Endometrial microvascular endothelial cells (primary cell): ENCODE measurements around the gene TMC7. TPM values are rescaled to one million over a fixed set of nuclear protein-coding genes. Genes with fewer than 3 reads are reported as not detected.
"Not testable (repeated sequence)": the region's sequence is repeated elsewhere in the genome, so short reads cannot be mapped to it uniquely, and the experiment has no call there.

Source experiments
- in situ Hi-C: cut with HindIII; loops from 2 replicates; pipeline ENCODE4 v1.10.0; 2017; ENCODE audit warnings: low sequenced_read_pairs, low pct_unique_long_range_greater_than_20kb; ENCODE audit errors: inconsistent ontology term
- total RNA-seq: library from RNA; depleted of rRNA; stranded (reverse); fragments of >200 nt; gene quantifications from one replicate; pipeline ENCODE4 v1.2.3, GENCODE V29; 2015; ENCODE audit errors: inconsistent ontology term

Gene TMC7
- total RNA-seq, 1 donor from 2014 or later = 0.65 TPM

DNA sequence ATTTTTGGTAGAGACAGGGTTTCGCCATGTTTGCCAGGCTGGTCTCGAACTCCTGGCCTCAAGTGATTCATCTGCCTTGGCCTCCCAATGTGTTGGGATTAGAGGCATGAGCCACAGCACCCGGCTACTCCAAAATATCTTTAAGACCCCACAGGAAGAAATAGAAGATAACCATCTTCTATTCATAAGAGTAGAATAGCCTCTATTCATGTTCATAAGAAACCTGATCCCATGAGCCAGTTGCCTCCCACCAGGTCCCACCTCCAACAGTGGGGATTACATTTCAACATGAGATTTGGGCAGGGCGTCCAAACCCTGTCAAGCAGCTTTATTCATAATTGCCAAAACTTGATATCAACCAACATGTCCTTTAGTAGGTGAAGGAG, 13.9 kb upstream of the TMC7 start:
- in situ Hi-C loops = no loop called here

DNA sequence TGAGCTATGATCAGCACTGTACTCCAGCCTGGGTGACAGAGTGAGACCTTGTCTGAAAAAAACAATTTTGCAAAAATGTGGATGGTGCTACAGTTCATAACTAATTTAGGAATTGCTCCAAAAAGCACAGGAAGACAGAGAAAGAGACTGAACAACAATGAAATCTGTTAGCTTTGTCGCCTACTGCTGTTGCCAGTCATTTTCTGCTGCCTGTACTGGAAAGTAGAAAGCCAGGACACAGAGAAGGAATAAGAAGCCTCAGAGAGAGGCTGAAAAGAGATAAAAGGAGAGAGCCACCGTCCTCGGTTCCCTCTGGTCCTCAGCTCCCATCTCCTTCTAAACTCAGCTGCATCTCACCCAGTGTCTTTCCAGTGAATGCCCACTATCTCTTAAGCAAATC, 8.6 kb upstream of the TMC7 start:
- in situ Hi-C loops = no loop called here

DNA sequence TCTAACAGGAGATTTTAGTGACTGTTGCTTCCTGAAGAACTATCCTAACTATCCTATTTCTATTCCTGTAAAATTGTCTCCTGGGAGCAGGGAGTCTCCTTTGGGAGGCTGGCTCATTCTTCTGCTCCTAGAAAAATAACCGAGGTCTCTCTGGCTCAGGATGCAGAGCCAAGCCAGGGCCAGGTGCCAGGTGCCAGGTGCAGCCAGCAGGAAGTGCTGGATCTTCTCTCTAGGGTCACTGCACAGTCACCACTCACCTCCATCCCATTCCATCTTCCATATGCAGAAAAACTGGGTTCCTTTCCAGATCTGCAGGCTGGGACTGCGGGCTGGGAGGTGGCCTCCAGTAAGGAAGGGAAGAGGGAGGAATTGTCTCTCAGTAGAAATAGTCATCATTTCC, 3.8 kb upstream of the TMC7 start:
- in situ Hi-C loops = no loop called here

DNA sequence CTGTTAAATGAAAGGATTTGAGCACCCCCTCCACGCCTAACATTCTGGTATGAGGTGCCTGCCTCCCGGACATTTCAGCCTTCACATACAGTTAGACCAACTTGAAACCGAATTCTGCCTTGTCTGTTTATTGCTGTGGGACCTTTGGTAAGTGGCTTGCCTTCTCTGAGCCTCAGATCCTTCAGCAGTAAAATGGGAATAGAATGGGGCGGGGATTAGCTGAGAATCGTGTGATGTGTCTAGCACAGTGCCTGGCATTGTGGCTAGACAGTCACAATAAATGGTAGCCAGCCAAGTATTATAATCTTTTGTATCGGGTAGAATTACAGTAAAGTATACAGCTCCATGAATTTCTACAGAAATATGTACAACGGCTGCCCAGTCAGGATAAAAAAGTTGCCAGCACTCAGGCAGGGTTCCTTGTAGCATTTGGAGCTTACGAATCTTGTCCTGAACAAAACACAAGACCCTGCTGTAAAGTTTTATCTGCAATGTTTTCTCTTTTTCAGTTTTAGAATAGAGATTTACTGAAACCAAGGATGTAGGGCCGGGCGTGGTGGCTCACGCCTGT, 786 bp downstream of the TMC7 start:
- in situ Hi-C loops = no loop called here

DNA sequence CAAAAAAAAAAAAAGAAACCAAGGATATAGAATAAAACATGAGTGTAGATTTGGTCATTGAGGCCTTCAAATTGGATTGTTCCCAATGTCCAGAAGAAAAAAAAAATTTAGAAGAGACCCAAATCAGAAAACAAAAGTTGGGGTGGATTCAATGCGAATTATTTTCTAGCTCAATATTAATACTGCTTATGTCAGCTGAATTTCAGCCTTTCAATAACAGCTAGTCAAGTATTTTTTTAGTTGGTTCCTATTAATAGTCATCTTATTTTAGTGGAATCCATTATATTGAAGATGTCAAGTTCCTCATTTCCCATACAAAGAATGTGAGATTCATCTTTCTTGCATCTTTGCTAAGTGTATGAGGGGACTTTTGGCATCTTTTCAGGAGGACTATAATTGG, 1.5 kb downstream of the TMC7 start:
- in situ Hi-C loops = not testable (repeated sequence)

DNA sequence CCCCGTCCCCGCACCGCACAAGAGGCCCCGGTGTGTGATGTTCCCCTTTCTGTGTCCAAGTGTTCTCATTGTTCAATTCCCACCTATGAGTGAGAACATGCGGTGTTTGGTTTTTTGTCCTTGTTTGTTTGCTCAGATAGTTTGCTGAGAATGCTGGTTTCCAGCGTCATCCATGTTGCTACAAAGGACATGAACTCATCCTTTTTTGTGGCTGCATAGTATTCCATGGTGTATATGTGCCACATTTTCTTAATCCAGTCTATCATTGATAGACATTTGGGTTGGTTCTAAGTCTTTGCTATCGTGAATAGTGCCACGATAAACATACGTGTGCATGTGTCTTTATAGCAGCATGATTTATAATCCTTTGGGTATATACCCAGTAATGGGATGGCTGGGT, 8.0 kb downstream of the TMC7 start:
- in situ Hi-C loops = not testable (repeated sequence)

DNA sequence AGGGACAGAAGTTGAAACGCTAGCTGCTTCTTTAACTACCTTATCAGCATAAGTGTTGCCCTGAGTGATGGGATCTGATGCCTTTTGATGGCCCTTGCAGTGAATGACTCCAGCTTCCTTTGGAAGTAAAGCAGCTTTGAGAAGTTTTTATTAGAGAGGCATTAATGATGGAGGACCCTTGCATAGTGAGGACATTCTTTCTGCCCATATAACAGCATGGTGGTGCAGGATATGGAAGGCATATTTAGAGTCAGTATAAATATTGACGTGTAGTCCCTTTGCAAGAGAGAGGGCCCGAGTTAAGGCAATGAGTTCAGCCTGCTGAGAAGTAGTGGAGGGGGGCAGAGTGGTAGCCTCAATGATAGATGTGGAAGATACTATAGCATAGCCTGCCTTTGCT, 9.8 kb downstream of the TMC7 start:
- in situ Hi-C loops = not testable (repeated sequence)

DNA sequence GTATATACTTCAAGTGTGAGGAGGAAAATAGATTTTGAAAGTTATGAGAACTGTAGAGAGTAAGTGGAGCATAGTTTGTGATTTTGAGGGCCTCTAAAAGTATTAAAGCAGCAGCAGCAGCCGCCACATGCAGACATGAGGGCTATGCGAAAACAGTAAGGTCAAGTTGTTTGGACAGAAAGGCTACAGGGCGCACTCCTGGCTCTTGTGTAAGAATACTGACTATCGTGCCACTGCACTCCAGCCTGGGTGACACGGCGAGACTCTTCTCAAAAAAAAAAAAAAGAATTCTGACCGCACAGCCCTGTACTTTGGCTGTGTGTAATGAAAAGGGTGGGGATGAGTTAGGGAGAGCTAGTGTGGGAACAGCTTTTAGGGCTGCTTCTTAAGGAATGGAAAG, 10.4 kb downstream of the TMC7 start:
- in situ Hi-C loops = not testable (repeated sequence)

DNA sequence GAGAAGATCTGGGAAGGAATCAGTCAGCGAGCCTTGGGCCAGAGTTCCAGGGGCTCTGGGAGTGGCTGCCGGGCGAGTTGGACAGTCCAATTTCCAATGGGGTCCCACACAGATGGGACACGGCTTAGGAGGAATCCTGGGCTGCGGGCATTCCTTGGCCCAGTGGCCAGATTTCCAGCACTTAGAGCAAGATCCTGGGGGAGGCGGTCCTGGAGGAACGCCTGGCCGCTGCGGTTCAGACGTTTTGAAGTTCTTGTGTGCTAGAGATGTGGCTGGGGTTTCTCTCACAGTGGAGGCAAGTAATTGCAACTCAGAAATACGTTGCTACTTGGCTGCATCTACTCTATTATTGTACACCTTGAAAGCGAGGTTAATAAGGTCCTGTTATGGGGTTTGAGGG, 11.7 kb downstream of the TMC7 start:
- in situ Hi-C loops = not testable (repeated sequence)

DNA sequence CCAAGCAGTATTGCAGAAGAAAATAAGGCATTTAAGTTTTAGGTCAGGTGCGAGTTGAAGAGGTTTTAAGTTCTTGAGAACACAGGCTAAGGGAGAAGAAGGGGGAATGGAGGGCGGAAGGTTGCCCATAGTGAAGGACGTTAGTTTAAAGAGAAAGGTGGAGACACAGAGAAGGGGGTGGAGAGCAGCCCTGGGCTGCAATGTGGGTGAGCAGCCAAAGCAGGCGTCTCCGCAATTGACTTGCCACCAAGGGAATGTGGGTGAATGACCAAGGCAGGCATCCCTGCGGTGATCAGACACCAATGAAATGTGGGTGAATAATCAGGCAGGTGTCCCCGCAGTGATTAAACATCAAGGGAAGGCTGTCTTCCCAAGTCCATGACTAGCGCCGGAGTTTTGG, 12.8 kb downstream of the TMC7 start:
- in situ Hi-C loops = not testable (repeated sequence)

DNA sequence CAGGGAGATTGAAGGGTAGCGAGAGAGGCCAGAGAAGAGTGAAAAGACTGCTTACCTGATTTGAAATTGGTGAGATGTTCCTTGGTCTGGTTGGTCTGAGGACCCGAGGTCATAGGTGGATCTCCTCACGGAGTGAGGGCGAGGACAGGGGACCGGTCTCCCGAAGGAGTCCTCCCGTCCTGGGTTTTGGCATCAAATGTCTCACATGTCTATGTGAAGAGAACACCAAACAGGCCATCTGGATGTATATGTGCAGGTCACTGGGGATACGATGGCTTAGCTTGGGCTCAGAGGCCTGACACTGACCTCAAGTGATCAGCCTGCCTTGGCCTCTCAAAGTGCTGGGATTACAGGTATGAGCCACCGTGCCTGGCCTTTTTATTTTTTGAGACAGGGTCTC, 13.3 kb downstream of the TMC7 start:
- in situ Hi-C loops = not testable (repeated sequence)

DNA sequence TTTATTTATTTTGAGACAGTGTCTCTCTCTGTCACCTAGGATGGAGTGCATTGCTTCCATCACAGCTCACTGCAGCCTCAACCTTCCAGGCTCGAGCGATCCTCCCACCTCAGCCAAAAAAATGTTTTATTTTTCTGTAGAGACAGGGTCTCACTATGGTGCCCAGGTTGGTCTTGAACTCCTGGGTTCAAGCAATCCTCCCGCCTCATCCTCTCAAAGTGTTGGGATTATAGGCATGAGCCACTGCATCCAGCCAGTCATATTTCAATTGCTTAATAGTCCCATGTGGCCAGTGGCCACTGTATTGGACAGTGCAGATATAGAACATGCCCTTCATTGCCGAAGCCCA, 15.3 kb downstream of the TMC7 start:
- in situ Hi-C loops = no loop called here

DNA sequence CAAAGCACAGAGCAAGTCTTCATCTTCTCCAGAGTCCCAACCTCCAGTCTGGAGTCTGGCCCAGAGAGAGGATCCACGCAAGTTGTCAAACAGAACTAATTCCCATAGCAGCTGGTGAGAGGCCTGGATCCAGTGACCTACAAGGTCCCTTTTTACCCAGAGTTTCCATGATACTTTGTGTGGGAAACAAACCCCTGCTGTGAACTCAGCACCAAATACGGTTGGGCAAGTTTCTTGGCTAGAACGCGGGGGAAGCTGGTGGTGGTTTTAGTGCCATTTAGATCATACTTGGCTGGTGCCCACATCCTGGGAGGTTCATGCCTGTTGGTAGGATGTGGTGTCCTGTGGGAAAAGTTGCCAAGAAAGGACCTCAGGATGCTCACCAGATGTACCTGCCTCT, 18.1 kb downstream of the TMC7 start:
- in situ Hi-C loops = no loop called here

DNA sequence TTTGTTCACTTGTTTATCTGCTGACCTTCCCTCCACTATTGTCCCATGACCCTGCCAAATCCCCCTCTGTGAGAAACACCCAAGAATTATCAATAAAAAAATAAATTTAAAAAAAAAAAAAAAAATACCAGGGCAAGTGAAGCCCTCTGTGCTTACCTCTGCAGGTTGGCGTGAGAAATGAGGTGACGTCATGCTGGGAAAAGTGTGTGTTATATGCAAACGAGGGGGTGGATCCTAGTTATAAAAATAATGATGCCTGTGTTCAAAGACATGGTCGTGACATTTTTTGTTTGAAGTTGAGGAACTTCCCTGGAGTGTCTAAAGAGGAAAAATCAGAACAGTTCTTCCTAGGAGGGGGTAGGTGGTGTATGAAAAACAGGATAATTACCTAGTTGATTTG, 20.2 kb downstream of the TMC7 start:
- in situ Hi-C loops = no loop called here

DNA sequence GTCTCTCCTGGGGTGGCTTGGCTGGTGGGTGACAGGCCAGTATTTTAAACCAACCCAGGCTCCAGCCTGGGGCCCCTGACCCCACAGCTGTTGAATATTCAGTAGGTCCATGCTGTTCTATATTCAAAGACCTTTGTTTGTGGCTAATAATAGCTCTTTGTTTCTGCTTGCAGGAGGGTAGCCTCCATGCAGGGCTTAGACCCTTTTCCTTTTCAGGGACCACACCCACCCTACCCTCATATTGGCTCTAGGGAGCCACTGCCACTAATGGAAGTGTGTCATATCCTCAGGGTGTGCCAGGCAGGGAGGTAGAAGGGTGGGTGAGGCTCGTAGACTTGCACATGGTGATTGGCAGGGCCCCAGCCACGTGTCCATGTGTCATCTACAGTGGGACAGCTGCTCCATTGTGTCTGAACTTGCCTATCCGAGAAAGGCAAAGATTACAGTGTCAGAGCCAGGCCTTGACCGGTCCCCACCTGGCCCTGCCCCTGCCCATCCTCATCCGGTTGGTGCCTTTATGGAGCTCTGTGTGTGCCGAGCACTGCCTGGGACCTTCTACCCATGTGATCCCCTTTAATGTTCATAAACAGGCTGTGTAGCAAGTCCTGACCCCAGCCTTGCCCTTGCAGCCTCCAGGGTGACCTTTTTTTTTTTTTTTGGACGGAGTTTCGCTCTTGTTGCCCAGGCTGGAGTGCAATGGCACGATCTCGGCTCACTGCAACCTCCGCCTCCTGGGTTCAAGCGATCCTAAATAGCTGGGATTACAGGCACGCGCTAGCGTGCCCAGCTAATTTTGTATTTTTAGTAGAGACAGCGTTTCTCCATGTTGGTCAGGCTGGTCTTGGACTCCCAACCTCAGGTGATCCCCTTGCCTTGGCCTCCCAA, 22.1 kb downstream of the TMC7 start:
- in situ Hi-C loops = no loop called here

DNA sequence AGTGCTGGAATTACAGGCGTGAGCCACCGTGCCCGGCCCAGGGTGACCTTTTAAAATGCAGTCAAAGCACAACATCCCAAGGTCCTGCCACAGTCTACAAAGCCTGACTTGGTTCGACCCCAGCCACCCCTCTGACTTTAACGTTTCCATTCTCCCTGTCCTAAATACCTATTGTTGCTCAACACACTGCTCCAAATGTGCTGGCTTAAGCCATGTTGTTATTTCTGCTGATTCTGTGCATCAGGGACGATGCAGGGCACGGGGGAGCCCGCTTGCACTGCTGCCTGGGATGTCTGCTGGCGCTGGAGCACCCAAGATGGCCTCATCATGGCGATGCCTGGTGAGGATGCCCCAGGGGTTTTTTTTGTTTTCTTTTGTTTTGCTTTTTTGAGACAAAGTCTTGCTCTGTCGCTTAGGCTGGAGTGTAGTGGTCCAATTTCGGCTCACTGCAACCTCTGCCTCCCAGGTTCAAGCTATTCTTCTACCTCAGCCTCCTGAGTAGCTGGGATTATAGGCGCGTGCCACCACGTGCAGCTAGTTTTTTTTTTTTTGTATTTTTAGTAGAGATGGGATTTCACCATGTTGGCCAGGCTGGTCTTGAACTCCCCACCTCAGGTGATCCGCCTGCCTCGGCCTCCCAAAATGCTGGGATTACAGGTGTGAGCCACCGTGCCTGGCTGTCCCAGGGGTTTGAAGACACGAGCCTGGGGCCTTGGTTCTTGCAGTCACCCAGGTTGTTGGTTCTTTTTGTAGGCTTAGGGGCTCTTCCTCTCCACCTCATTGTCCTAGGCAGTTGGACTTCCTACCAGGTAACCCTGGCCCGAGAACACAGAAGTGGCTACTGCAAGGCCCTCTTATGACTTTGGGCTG, 22.9 kb downstream of the TMC7 start:
- in situ Hi-C loops = no loop called here

DNA sequence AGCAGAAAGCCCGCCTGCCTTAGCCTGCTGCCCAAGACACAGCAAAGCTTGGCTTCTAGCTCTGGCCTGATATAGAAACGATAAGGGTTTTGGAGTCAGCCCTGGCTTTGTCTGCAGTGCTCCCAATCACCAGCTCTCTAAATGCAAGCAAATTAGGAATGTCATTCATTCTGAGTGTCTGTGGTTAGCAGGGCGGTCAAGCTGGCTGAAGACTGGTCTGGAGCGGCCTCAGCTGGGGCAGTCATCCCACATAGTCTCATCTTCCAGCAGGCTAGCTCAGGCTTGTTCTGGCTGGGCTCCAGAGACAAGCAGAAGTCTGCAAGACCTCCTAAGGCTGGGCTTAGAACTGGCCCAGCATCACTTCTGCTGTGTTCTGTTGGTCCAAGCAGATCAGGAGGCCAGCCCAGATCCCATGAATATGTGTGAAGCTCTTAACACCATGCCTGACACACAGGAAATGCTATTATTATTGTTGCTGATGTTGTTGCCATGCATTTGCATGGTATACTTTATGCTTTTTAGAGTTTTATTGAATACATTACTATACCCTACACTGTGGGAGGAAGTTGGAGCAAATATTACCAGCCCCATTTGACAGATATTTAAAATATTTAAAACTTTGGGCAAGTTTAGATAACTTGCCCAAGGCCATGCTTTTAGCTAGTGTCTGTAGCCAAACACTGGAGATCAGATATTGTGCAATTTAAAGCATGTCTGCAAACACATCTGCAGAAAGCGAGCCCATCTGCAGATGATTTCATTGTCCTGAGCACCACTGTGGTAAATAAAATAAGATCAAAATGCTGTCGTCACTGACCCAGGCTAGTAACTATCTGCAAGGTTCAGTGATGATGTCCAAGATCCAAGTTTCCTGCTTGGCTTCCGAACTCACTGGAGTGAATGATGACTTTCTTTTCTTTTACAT, 24.8 kb downstream of the TMC7 start:
- in situ Hi-C loops = no loop called here

DNA sequence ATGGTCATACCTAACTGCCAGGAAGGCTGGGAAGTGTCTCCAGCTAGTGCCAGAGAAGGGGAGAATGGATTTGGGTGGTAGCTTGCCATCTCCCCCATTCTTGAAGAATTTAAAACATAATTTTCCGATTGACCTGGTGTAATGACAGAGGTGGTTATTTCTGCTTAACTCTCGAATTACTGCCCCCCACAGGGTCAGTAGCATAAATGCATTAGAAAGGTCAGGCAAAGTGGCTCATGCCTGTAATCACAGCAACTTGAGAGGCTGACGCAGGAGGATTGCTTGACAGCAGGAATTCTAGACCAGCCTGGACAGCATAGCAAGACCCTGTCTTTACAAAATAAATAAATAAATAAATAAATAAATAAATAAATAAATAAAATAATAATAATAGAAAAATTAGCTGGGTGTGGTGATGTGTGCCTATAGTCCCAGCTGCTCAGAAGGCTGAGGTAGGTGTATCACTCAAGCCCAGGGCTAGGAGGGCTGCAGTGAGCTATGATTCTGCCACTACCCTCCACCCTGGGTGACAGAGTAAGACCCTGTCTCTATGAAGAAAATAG, 27.5 kb downstream of the TMC7 start:
- in situ Hi-C loops = no loop called here

DNA sequence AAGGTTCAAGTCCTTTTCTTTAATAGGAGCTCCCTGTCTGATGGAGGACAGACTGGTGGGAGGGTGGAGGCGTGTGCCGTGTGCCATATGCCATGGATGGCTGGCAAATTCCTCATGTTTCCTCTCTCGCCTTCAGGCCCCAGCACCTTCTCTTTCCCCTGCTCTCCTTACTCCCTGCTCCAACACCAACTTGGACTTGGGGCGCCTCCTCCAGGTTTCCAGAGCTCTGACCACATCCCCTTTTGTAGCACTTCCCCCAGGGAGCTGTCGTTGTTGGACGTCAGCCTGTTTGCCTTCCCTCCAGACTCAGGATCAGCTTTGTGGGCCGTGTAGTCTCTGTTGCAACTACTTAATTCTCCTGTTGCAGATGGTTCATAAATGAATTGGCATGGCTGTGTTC, 30.7 kb downstream of the TMC7 start:
- in situ Hi-C loops = no loop called here
